ENCODE results near the gene GRB10.

GRB10 gene

GRCh38 chr7:50734246-50734645 is 48.5 kb downstream of the GRB10 start:
- Histone ChIP-seq H3K36me3 (replicated peaks in 1 of 2; ENCODE audit: control insufficient read depth in 2 of 2, insufficient read depth in 2 of 2, low read length in 2 of 2) (peaks cover 0 to 15% of the 10 kb centered on the region in 2 donors), H3K4me3 (ENCODE audit: low read length in 2 of 2) (no peak overlapping the region), H4K8ac (ENCODE audit: low read depth, low read length) (no peak overlapping the region), H2BK120ac (ENCODE audit: low read depth, low read length) (no peak overlapping the region), H3K9ac (ENCODE audit: low read depth, low read length, poor library complexity) (no peak overlapping the region), H3K23ac (ENCODE audit: low read depth, low read length, poor library complexity) (peak overlapping the region; percentile 23), H3K4ac (ENCODE audit: low read length) (no peak overlapping the region), H3K27me3 (ENCODE audit: control insufficient read depth in 3 of 3, insufficient read depth in 3 of 3, low read depth in 1 of 3, low read length in 3 of 3) (no peaks in the 10 kb centered on the region), H3K4me2 (ENCODE audit: insufficient read depth, low read length, poor library complexity, severe bottlenecking) (no peak overlapping the region), H2BK15ac (ENCODE audit: low read length) (no peak overlapping the region), H2AFZ (ENCODE audit: low read length) (no peak overlapping the region), H3K18ac (ENCODE audit: low read length) (peak overlapping the region; percentile 59), H3K9me3 (replicated peaks in 1 of 2; ENCODE audit: control insufficient read depth in 2 of 2, insufficient read depth in 1 of 2, low read depth in 1 of 2, low read length in 2 of 2) (peaks cover 2 to 18% of the 10 kb centered on the region in 2 donors), H2BK5ac (ENCODE audit: low read length) (no peak overlapping the region), H3K4me1 (ENCODE audit: control insufficient read depth in 2 of 2, insufficient read depth in 1 of 2, low read depth in 1 of 2, low read length in 2 of 2) (peaks cover 0 to 12% of the 10 kb centered on the region in 2 donors), H3K27ac (replicated peaks; ENCODE audit: low read length) (no peak overlapping the region), H4K91ac (ENCODE audit: low read depth, low read length, poor library complexity) (no peak overlapping the region), H3K14ac (ENCODE audit: low read length) (peak overlapping the region; percentile 57), H2AK5ac (ENCODE audit: low read depth, low read length) (no peak overlapping the region), H2BK12ac (ENCODE audit: low read length) (no peak overlapping the region), H3K79me1 (ENCODE audit: low read depth, low read length) (peaks cover 4% of the 10 kb centered on the region)
- no CpG with 5 or more reads among the region's 8 CpGs for WGBS, 2 donors (ENCODE audit: extremely low coverage in 2 of 2, insufficient read length in 2 of 2, insufficient replicate concordance in 1 of 2)
- no peak for DNase-seq (ENCODE audit: low spot score)

DNA sequence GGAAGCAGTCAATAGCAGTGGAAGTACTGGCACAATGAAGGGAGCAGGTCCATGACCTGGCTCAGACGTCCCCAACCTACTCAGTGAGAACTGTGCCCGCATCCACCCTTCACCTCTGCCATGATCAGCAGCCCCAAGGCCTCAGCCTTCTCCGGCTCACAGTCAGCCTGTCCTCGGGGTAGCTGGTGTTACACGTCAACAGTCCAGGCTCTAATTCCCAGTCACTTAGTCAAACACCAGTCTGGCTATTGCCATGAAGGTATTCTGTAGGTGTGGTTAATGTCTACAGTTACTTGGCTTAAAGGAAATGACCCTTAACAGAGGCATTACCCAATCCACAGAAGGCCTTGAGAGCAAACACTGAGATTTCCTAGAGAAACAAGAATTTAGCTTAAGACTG is 49.1 kb downstream of the GRB10 start:
- H2BK5ac ChIP-seq (ENCODE audit: low read length) = no peak overlapping the region
- H3K27ac ChIP-seq (replicated peaks; ENCODE audit: low read length) = no peak overlapping the region
- H3K4ac ChIP-seq (ENCODE audit: low read length) = no peak overlapping the region
- H3K4me2 ChIP-seq (ENCODE audit: insufficient read depth, low read length, poor library complexity, severe bottlenecking) = no peak overlapping the region
- no peak overlapping the region for H2BK120ac ChIP-seq (ENCODE audit: low read depth, low read length)
- DNase-seq (ENCODE audit: low spot score) = no peak
- H2AK5ac ChIP-seq (ENCODE audit: low read depth, low read length) = no peak overlapping the region
- H3K14ac ChIP-seq (ENCODE audit: low read length) = no peak overlapping the region
- H3K9me3 ChIP-seq (replicated peaks in 1 of 2; ENCODE audit: control insufficient read depth in 2 of 2, insufficient read depth in 1 of 2, low read depth in 1 of 2, low read length in 2 of 2) = peaks cover 2 to 18% of the 10 kb centered on the region in 2 donors
- H3K79me1 ChIP-seq (ENCODE audit: low read depth, low read length) = peaks cover 4% of the 10 kb centered on the region
- no peak overlapping the region for H3K23ac ChIP-seq (ENCODE audit: low read depth, low read length, poor library complexity)
- H4K91ac ChIP-seq (ENCODE audit: low read depth, low read length, poor library complexity) = no peak overlapping the region
- H3K27me3 ChIP-seq (ENCODE audit: control insufficient read depth in 3 of 3, insufficient read depth in 3 of 3, low read depth in 1 of 3, low read length in 3 of 3) = no peaks in the 10 kb centered on the region
- no peak overlapping the region for H3K18ac ChIP-seq (ENCODE audit: low read length)
- peaks cover 0 to 12% of the 10 kb centered on the region in 2 donors for H3K4me1 ChIP-seq (ENCODE audit: control insufficient read depth in 2 of 2, insufficient read depth in 1 of 2, low read depth in 1 of 2, low read length in 2 of 2)
- no peak overlapping the region for H2BK15ac ChIP-seq (ENCODE audit: low read length)
- H3K9ac ChIP-seq (ENCODE audit: low read depth, low read length, poor library complexity) = no peak overlapping the region
- peaks cover 0 to 15% of the 10 kb centered on the region in 2 donors for H3K36me3 ChIP-seq (replicated peaks in 1 of 2; ENCODE audit: control insufficient read depth in 2 of 2, insufficient read depth in 2 of 2, low read length in 2 of 2)
- no CpG with 5 or more reads among the region's 5 CpGs for WGBS, 2 donors (ENCODE audit: extremely low coverage in 2 of 2, insufficient read length in 2 of 2, insufficient replicate concordance in 1 of 2)
- no peak overlapping the region for H3K4me3 ChIP-seq (ENCODE audit: low read length in 2 of 2)
- no peak overlapping the region for H4K8ac ChIP-seq (ENCODE audit: low read depth, low read length)
- H2AFZ ChIP-seq (ENCODE audit: low read length) = no peak overlapping the region
- no peak overlapping the region for H2BK12ac ChIP-seq (ENCODE audit: low read length)

DNA sequence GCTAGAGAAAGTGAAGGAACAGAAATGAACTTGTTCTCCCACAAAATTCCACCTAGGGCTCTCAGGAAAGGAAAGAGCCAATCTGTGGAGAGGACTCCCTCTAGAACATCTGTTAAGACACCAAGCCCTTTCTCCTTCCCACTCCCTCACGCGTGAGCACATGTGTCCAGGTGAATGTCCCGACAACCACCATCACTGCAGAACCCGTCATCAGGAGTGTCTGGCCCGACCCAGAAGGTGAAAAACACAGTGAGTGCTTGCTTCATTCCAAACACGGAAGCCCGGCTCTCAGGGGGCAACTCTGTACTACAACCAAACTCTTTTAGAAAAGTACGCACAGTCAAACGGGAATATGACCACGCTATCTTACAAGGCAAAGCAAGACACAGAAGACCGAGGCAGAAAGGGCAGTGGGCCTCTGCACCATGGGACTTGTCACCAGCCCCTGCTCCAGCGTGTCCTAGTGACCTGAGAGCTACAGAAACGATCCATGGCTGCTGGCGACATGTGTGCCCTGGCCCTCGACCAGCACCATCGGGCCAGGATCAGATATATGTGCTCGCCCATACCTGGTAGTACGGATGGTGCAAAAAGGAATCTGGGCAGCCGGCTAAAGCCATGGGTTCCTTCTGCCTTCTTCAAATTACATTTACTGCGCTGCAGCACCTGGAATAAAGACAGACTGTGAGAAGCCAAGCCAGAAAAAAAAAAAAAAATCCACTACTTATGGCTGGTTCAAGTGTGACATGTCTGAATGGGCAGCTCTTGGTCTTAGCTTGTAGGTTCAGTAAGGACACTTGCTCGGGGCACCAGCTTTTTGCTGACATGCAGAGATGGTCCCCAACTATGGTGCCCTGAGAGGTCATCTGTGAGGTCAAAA is 50.8 kb downstream of the GRB10 start:
- no peak for DNase-seq (ENCODE audit: low spot score)
- H3K79me1 ChIP-seq (ENCODE audit: low read depth, low read length) = peaks cover 5% of the 10 kb centered on the region
- no peak overlapping the region for H3K27ac ChIP-seq (replicated peaks; ENCODE audit: low read length)
- H2AFZ ChIP-seq (ENCODE audit: low read length) = no peak overlapping the region
- no peak overlapping the region for H2BK15ac ChIP-seq (ENCODE audit: low read length)
- H3K4me3 ChIP-seq (ENCODE audit: low read length in 2 of 2) = no peak overlapping the region
- H3K27me3 ChIP-seq (ENCODE audit: control insufficient read depth in 3 of 3, insufficient read depth in 3 of 3, low read depth in 1 of 3, low read length in 3 of 3) = no peaks in the 10 kb centered on the region
- H3K36me3 ChIP-seq (replicated peaks in 1 of 2; ENCODE audit: control insufficient read depth in 2 of 2, insufficient read depth in 2 of 2, low read length in 2 of 2) = peaks cover 2 to 19% of the 10 kb centered on the region in 2 donors
- no peak overlapping the region for H4K8ac ChIP-seq (ENCODE audit: low read depth, low read length)
- no peak overlapping the region for H2BK5ac ChIP-seq (ENCODE audit: low read length)
- no CpG with 5 or more reads among the region's 21 CpGs for WGBS, 2 donors (ENCODE audit: extremely low coverage in 2 of 2, insufficient read length in 2 of 2, insufficient replicate concordance in 1 of 2)
- no peak overlapping the region for H3K9ac ChIP-seq (ENCODE audit: low read depth, low read length, poor library complexity)
- peak overlapping the region; percentile 24 for H4K91ac ChIP-seq (ENCODE audit: low read depth, low read length, poor library complexity)
- no peak overlapping the region for H3K14ac ChIP-seq (ENCODE audit: low read length)
- H3K9me3 ChIP-seq (replicated peaks in 1 of 2; ENCODE audit: control insufficient read depth in 2 of 2, insufficient read depth in 1 of 2, low read depth in 1 of 2, low read length in 2 of 2) = peaks cover 0 to 6% of the 10 kb centered on the region in 2 donors
- H3K18ac ChIP-seq (ENCODE audit: low read length) = peak overlapping the region; percentile 73
- H3K4me2 ChIP-seq (ENCODE audit: insufficient read depth, low read length, poor library complexity, severe bottlenecking) = no peak overlapping the region
- no peak overlapping the region for H2BK120ac ChIP-seq (ENCODE audit: low read depth, low read length)
- H3K23ac ChIP-seq (ENCODE audit: low read depth, low read length, poor library complexity) = no peak overlapping the region
- H3K4ac ChIP-seq (ENCODE audit: low read length) = no peak overlapping the region
- peaks cover 0 to 12% of the 10 kb centered on the region in 2 donors for H3K4me1 ChIP-seq (ENCODE audit: control insufficient read depth in 2 of 2, insufficient read depth in 1 of 2, low read depth in 1 of 2, low read length in 2 of 2)
- no peak overlapping the region for H2AK5ac ChIP-seq (ENCODE audit: low read depth, low read length)
- no peak overlapping the region for H2BK12ac ChIP-seq (ENCODE audit: low read length)
